Ureter (tissue), 1 donor: ENCODE results near the gene ELMO2. TPM values are rescaled to one million over a fixed set of nuclear protein-coding genes. Genes with fewer than 3 reads are reported as not detected.

Experiments used
- DNase-seq: peaks from one replicate; pipeline ENCODE4 v3.0.0-alpha.2; 2020; ENCODE audit warnings: low spot score
- total RNA-seq: library from RNA; stranded (reverse); gene quantifications from one replicate; pipeline ENCODE4 v1.2.4, GENCODE V29; 2023
- donor health status: DM: yes; HTN: yes; CAD: no.

ELMO2 gene
- 60.4 TPM for total RNA-seq

- peak; percentile 98 for DNase-seq
Observed at GRCh38 chr20:46406200-46406985, at the start of gene ELMO2. ELMO2 (minus strand) TSS chr20:46406615; CDS start chr20:46394482, 12,133 bp downstream.

GRCh38 chr20:46455729-46456128 is 49.3 kb upstream of the ELMO2 start:
- no peak for DNase-seq

- DNase-seq, result no peak
Observed at GRCh38 chr20:46446851-46447250, 40.4 kb upstream of the ELMO2 start.

GRCh38 chr20:46439837-46440236 is 33.4 kb upstream of the ELMO2 start:
- no peak for DNase-seq

- no peak for DNase-seq
Observed at GRCh38 chr20:46438156-46438750, 31.8 kb upstream of the ELMO2 start.

- DNase-seq, result no peak
Observed at GRCh38 chr20:46435146-46435545, 28.7 kb upstream of the ELMO2 start.

GRCh38 chr20:46434597-46434996 is 28.2 kb upstream of the ELMO2 start:
- no peak for DNase-seq

GRCh38 chr20:46433051-46433450 is 26.6 kb upstream of the ELMO2 start:
- DNase-seq, result no peak

GRCh38 chr20:46430921-46431712 is 24.7 kb upstream of the ELMO2 start:
- no peak for DNase-seq

GRCh38 chr20:46427384-46427783 is 21.0 kb upstream of the ELMO2 start:
- no peak for DNase-seq

- no peak for DNase-seq
Observed at GRCh38 chr20:46423882-46424482, 17.6 kb upstream of the ELMO2 start.

GRCh38 chr20:46423342-46423741 is 16.9 kb upstream of the ELMO2 start:
- no peak for DNase-seq

GRCh38 chr20:46420878-46421277 is 14.5 kb upstream of the ELMO2 start:
- DNase-seq, result no peak

GRCh38 chr20:46419882-46420281 is 13.5 kb upstream of the ELMO2 start:
- no peak for DNase-seq

- DNase-seq, result no peak
Observed at GRCh38 chr20:46416839-46417238, 10.4 kb upstream of the ELMO2 start.

- DNase-seq, result no peak
Observed at GRCh38 chr20:46416421-46416820, 10.0 kb upstream of the ELMO2 start.

- no peak for DNase-seq
Observed at GRCh38 chr20:46415773-46416172, 9.4 kb upstream of the ELMO2 start.

GRCh38 chr20:46414608-46415007 is 8.2 kb upstream of the ELMO2 start:
- DNase-seq, result no peak

- DNase-seq, result no peak
Observed at GRCh38 chr20:46411637-46412036, 5.2 kb upstream of the ELMO2 start.

GRCh38 chr20:46408281-46408731 is 1.9 kb upstream of the ELMO2 start:
- no peak for DNase-seq

GRCh38 chr20:46407671-46407996 is 1.2 kb upstream of the ELMO2 start:
- no peak for DNase-seq

- peak; percentile 69 for DNase-seq
Observed at GRCh38 chr20:46406986-46407670, 713 bp upstream of the ELMO2 start.
